ENCODE results near the gene KRT80. TPM values are rescaled to one million over a fixed set of nuclear protein-coding genes. Genes with fewer than 3 reads are reported as not detected.

KRT80 gene
- total and polyA plus RNA-seq, 2 of the 13 experiments (the other 11 are each of a cell fraction or from before 2014, with no cell fraction given), result 0.27 to 0.53 TPM

GRCh38 chr12:52229836-52230343 is 38.1 kb upstream of the KRT80 start:
- Histone ChIP-seq H3K36me3 (replicated peaks in 1 of 2; ENCODE audit: control insufficient read depth in 1 of 2, insufficient read depth in 2 of 2, low read length in 2 of 2) (no peaks in the 10 kb centered on the region), H2AFZ (ENCODE audit: low read length) (no peak overlapping the region), H3K4me2 (ENCODE audit: low read depth, low read length) (no peak overlapping the region), H3K9me3 (ENCODE audit: low read length) (no peaks in the 10 kb centered on the region), H3K79me2 (ENCODE audit: insufficient read depth, low read length) (no peaks in the 10 kb centered on the region), H3K27me3 (ENCODE audit: control insufficient read depth in 1 of 2, insufficient read depth in 2 of 2, low read length in 2 of 2) (peaks cover 0 to 44% of the 10 kb centered on the region in 2 experiments), H3K4me3 (replicated peaks in 1 of 3; ENCODE audit: insufficient read depth in 1 of 3, low read depth in 2 of 3, low read length in 3 of 3) (no peak overlapping the region), H4K20me1 (ENCODE audit: insufficient read depth, low read length) (no peaks in the 10 kb centered on the region), H3K4me1 (ENCODE audit: insufficient read depth, low read length) (no peaks in the 10 kb centered on the region), H3K27ac (ENCODE audit: extremely low read length, insufficient read depth, low read length) (no peak overlapping the region), H3K9ac (ENCODE audit: insufficient read depth, low read depth, low read length) (no peak overlapping the region)
- no peak for TF ChIP-seq MEF2D (CRISPR knock-in tag; IDR thresholded peaks at IDR 0.05)
- no peak for TF ChIP-seq HINFP (CRISPR knock-in tag; IDR thresholded peaks at IDR 0.05; ENCODE audit: low read depth)
- ChIA-PET CTCF (ENCODE audit: low intra/inter-chr PET ratio, low total read pairs) (no interaction called here), POLR2A (no interaction called here)
- no peak for DNase-seq (ENCODE audit: low spot score)
- no peak for ATAC-seq
- BruUV-seq (replicated peaks), result no TSS peak
- intact Hi-C loops (cut with micrococcal nuclease; ENCODE audit: unreplicated experiment), result no loop called here
- WGBS (ENCODE audit: low lambda C conversion rate), result 4% methylated on average over 2 of the region's 2 CpGs
- in situ Hi-C loops (cut with HindIII; ENCODE audit: extremely low pct_ligation_motif_present, low pct_unique_long_range_greater_than_20kb), result no loop called here
- FAIRE-seq, result no peak

- H4K20me1 ChIP-seq (ENCODE audit: insufficient read depth, low read length), result no peaks in the 10 kb centered on the region
- no peaks in the 10 kb centered on the region for H3K9me3 ChIP-seq (ENCODE audit: low read length)
- H3K4me2 ChIP-seq (ENCODE audit: low read depth, low read length), result no peak overlapping the region
- intact Hi-C loops (cut with micrococcal nuclease; ENCODE audit: unreplicated experiment), result no loop called here
- 34% methylated on average over 3 of the region's 6 CpGs for WGBS (ENCODE audit: low lambda C conversion rate)
- no peak overlapping the region for H2AFZ ChIP-seq (ENCODE audit: low read length)
- no peaks in the 10 kb centered on the region for H3K4me1 ChIP-seq (ENCODE audit: insufficient read depth, low read length)
- no peak for FAIRE-seq
- no peak for ATAC-seq
- H3K79me2 ChIP-seq (ENCODE audit: insufficient read depth, low read length), result no peaks in the 10 kb centered on the region
- ChIA-PET CTCF (ENCODE audit: low intra/inter-chr PET ratio, low total read pairs) (no interaction called here), POLR2A (no interaction called here)
- no peak for DNase-seq (ENCODE audit: low spot score)
- no TSS peak for BruUV-seq (replicated peaks)
- H3K27ac ChIP-seq (ENCODE audit: extremely low read length, insufficient read depth, low read length), result no peak overlapping the region
- in situ Hi-C loops (cut with HindIII; ENCODE audit: extremely low pct_ligation_motif_present, low pct_unique_long_range_greater_than_20kb), result no loop called here
- no peak overlapping the region for H3K4me3 ChIP-seq (replicated peaks in 1 of 3; ENCODE audit: insufficient read depth in 1 of 3, low read depth in 2 of 3, low read length in 3 of 3)
- H3K27me3 ChIP-seq (ENCODE audit: control insufficient read depth in 1 of 2, insufficient read depth in 2 of 2, low read length in 2 of 2), result peaks cover 0 to 39% of the 10 kb centered on the region in 2 experiments
- no peak overlapping the region for H3K9ac ChIP-seq (ENCODE audit: insufficient read depth, low read depth, low read length)
- no peaks in the 10 kb centered on the region for H3K36me3 ChIP-seq (replicated peaks in 1 of 2; ENCODE audit: control insufficient read depth in 1 of 2, insufficient read depth in 2 of 2, low read length in 2 of 2)
- TF ChIP-seq ZBTB20 (CRISPR knock-in tag; IDR thresholded peaks at IDR 0.05; ENCODE audit: borderline replicate concordance, low read depth) (no peak), THAP9 (CRISPR knock-in tag; IDR thresholded peaks at IDR 0.05; ENCODE audit: borderline replicate concordance) (no peak), NKX3-1 (CRISPR knock-in tag; IDR thresholded peaks at IDR 0.05) (no peak), MTF1 (CRISPR knock-in tag; IDR thresholded peaks at IDR 0.05) (no peak), ZNF333 (CRISPR knock-in tag; IDR thresholded peaks at IDR 0.05; ENCODE audit: borderline replicate concordance) (no peak)
These were observed 37.1 kb upstream of the KRT80 start for GRCh38 chr12:52228931-52229330.
